HG03457 (cell line): ENCODE results near the gene LRGUK.
"Not testable (repeated sequence)": the region's sequence is repeated elsewhere in the genome, so short reads cannot be mapped to it uniquely, and the experiment has no call there.

Experiments used
- ATAC-seq: cut with Tn5 transposase; IDR thresholded peaks from one replicate; pipeline ENCODE4 v1.9.1; 2021; ENCODE audit warnings: moderate number of reproducible peaks; ENCODE audit not compliant: unreplicated experiment

The LRGUK gene

GRCh38 chr7:134186027-134186426, 58.9 kb downstream of the LRGUK start:
- ATAC-seq, result no peak

- ATAC-seq, result no peak
Observed at GRCh38 chr7:134186801-134187200, 59.7 kb downstream of the LRGUK start.

GRCh38 chr7:134187893-134188292, 60.8 kb downstream of the LRGUK start:
- no peak for ATAC-seq

- no peak for ATAC-seq
Observed at GRCh38 chr7:134188311-134188710, 61.2 kb downstream of the LRGUK start.

- ATAC-seq, result no peak
Observed at GRCh38 chr7:134189559-134189958, 62.4 kb downstream of the LRGUK start.

GRCh38 chr7:134191876-134192275, 64.7 kb downstream of the LRGUK start:
- no peak for ATAC-seq

- ATAC-seq, result no peak
Observed at GRCh38 chr7:134193240-134193639, 66.1 kb downstream of the LRGUK start.

- no peak for ATAC-seq
Observed at GRCh38 chr7:134195252-134195651, 68.1 kb downstream of the LRGUK start.

GRCh38 chr7:134196439-134196838, 69.3 kb downstream of the LRGUK start:
- no peak for ATAC-seq

GRCh38 chr7:134197345-134197744, 70.2 kb downstream of the LRGUK start:
- no peak for ATAC-seq

GRCh38 chr7:134200970-134201369, 73.8 kb downstream of the LRGUK start:
- no peak for ATAC-seq

GRCh38 chr7:134201569-134202261, 74.6 kb downstream of the LRGUK start:
- no peak for ATAC-seq

GRCh38 chr7:134203186-134203889, 76.2 kb downstream of the LRGUK start:
- ATAC-seq, result no peak

- no peak for ATAC-seq
Observed at GRCh38 chr7:134209322-134210015, 82.3 kb downstream of the LRGUK start.

GRCh38 chr7:134210227-134210626, 83.1 kb downstream of the LRGUK start:
- no peak for ATAC-seq

GRCh38 chr7:134210976-134211663, 84.0 kb downstream of the LRGUK start:
- no peak for ATAC-seq

- ATAC-seq, result no peak
Observed at GRCh38 chr7:134211817-134212216, 84.7 kb downstream of the LRGUK start.

GRCh38 chr7:134212576-134213546, 85.7 kb downstream of the LRGUK start:
- ATAC-seq, result no peak

- ATAC-seq, result no peak
Observed at GRCh38 chr7:134220236-134220635, 93.1 kb downstream of the LRGUK start.

- ATAC-seq, result not testable (repeated sequence)
Observed at GRCh38 chr7:134231296-134231695, 104.2 kb downstream of the LRGUK start.
